ENCODE measurements around the gene CNTN5. TPM values are rescaled to one million over a fixed set of nuclear protein-coding genes. Genes with fewer than 3 reads are reported as not detected.
"Not testable (repeated sequence)": the region's sequence is repeated elsewhere in the genome, so short reads cannot be mapped to it uniquely, and the experiment has no call there.

The CNTN5 gene
- polyA plus RNA-seq, 12 donors = 3.0 to 8.7 (median 5.2) TPM; not detected in 2

- no peak for DNase-seq
Measured at GRCh38 chr11:99271527-99271926, 250.8 kb downstream of the CNTN5 start.

DNA sequence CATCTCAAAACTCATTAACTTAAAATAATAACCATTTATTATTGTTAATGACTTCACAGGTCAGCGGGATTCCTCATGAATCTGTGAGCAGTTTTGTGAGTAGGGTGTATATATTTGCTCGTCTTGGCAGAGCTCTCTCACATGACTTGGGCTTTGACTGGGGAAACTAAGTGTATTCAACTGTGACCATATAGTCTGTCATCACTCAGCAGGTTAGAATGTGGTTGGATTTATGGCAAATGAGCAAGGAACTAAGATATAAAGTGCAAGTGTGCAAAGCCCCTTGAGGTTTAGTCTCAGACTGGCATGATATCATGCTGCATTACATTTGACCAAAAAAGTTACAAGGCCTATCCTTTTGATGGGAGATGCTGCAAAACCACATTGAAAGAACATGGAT, 254.8 kb downstream of the CNTN5 start:
- no peak for DNase-seq

GRCh38 chr11:99277281-99277680, 256.5 kb downstream of the CNTN5 start:
- no peak for DNase-seq

- no peak for DNase-seq
Measured at GRCh38 chr11:99279266-99279665, 258.5 kb downstream of the CNTN5 start.

GRCh38 chr11:99281331-99281730, 260.6 kb downstream of the CNTN5 start:
- no peak for DNase-seq

DNA sequence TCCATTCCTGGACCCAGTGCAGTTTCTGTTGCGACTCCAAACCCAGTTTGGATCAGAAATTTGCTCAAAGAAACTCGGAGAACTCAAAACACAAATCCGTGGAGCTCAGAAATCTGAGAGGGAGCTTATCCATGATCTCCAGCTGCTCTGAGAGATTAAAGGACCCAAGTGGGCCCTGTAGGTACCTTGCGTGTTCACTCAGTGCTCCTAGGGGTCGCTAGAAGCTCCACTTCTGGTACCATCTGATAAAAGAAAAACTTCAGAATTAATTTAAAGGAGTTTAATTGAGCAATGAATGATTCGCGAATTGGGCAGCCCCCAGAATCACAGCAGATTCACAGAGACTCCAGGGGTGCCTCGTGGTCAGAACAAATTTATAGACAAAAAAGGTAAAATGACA, 277.2 kb downstream of the CNTN5 start:
- not testable (repeated sequence) for DNase-seq

DNA sequence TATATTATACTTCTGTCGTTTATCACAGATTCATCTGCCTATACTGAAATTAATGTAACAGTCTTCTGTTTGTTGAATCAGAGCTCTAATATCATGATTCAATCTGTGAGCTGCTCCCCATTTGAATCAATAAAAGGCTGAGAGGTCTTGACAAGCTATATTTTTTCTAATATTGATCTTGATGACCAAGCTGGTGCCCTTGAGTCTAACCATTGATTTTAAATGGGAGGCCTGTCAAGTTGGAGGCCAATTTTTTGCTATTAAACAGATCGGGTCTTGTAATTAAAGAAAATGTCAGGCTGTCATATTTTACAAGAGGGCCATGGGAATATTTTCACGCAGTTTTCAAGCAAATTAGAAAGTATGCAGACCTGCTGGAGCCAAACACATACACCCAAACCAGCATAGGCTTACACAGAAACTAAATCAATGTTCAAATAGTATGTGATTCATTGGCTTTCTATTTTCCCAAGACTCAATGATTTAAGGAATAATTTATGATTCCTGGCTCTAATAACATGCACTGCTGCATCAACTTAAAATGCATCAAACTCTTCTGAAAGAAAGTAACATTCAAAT, 286.9 kb downstream of the CNTN5 start:
- no peak for DNase-seq

- no peak for DNase-seq
Measured at GRCh38 chr11:99311870-99312269, 291.1 kb downstream of the CNTN5 start.

DNA sequence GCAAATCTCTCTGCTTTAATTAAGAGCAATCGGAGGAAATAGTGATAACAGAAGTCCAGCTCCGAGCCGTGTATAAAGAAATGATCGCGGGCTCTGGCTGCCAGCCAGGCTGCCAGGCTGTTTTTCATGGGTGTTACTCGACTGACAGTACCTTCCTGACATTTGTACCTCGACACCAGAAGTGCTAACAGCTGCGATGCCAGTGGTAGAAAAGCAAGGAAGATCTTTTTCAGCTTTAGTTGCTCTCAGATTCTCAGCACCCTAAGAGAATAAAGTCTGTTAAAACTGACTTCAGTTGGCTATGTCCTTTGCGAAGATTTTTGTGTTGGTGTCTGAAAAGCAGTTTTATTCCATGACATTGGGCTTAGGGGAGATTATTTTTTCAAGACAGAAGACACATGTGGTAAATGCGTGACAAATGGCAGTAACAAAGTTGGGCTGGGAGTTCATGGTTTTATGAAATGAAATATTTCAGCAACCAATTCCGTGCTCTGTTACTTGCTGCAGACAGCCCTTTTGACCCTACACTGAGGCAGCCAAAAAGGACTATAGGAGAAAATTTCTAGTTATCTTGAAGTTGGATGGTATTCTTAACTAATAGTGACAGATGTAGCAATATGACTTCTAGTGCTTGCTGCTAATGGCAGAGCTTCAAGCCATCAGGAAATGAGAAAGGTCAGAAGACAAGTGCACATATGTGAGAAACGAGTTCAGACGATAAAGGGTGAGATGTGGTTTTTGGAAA, 296.2 kb downstream of the CNTN5 start:
- no peak for DNase-seq

DNA sequence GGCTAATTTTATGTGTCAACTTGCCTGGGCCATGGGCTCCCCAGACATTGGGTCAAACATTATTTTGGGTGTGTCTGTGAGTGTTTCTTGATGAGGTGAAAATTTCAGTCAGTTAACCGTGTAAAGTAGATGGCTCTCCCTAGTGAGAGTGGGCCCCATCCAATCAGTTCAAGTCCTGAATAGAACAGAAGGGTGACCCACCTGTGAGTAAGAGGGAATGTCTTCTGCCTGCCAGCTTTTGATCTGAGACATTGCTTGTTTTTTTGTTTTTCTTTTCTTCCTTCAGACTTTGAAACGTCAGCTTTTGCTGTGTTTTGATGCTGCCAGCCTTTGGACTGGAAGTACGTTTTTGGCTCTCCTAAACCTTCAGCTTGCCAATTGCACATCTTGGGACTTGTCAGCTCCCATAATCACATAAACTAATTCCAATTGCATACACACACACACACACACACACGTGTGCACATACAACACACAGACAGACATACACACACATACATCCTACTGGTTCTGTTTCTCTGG, 300.1 kb downstream of the CNTN5 start:
- DNase-seq = no peak

GRCh38 chr11:99325847-99326246, 305.1 kb downstream of the CNTN5 start:
- no peak for DNase-seq

DNA sequence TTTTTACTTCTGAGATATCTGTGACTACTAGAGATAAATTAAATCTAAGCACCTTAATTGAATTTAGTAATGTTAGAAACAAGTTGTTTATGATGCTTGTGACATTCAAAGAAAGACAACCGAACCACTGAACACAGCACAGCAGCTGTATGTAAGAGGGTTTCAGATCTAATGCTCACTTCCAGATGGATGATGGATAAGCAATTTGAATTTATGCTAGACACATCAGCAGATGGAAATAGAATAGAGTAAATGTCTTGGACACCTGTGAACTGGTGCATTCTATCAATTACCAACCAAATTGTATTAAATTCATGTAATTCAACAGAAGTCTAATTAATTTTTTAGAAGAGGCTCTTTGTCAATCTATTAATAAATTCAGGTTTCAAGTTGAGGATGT, 306.3 kb downstream of the CNTN5 start:
- no peak for DNase-seq

DNA sequence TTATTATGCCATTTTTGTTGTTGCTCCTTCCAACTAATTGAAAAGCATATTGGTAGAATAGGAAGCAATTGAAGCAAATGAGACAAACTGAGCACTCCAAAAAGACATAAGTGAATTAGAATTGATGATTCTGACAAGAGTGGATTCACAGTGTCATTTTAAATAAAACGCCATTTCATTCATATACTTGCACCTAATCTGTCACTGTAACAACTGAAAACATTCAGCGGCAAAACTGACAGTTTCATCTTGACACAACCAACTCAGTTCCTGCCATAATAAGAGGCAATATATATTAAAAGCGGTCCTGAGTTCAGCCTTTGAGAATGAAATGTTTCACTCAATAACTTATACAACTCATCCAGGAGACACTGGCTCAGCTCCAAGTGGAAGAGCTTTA, 306.8 kb downstream of the CNTN5 start:
- DNase-seq = no peak

GRCh38 chr11:99333621-99334020, 312.9 kb downstream of the CNTN5 start:
- DNase-seq = no peak

DNA sequence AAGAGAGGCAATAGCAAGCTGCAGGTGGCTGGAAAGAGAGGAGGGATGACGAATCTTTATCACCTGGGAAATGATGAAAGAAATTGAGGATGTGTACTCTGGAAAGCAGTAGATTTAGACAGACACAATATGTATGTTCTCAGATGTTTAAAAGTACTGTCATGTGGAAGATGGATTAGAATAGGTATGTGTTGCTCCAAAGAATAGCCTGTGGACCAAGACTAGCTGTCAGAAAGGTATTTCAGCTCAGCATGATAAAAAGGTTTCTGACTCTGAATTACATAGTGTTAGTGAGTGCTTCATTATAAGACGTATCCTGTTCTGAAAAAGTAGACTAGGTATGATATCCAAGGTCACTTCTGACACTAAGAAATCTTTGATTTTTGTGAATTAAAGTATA, 322.4 kb downstream of the CNTN5 start:
- DNase-seq = no peak

DNA sequence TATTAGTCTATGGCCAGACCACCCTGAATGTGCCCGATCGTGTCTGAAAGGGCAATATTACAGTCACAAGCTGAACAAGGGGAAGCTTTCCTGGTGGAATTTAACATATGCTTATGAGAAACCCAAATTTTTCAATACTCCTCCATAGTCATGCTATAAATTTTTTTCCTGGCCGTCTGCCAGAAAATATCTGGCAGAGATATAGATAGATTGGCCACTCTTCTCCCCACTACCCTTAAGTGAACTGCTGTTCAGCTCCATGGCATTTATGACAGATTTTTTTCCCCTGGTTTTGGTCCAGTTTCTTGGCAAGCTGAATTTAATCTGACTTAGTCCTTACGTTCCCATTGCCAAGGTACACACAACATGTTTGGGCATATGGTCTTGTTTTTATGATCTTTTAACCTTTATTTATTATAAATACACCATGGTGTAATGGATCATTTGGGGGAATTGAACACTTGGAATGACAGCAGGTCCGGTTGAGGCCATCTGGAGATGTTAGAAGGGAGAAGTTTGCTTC, 328.5 kb downstream of the CNTN5 start:
- DNase-seq = no peak

DNA sequence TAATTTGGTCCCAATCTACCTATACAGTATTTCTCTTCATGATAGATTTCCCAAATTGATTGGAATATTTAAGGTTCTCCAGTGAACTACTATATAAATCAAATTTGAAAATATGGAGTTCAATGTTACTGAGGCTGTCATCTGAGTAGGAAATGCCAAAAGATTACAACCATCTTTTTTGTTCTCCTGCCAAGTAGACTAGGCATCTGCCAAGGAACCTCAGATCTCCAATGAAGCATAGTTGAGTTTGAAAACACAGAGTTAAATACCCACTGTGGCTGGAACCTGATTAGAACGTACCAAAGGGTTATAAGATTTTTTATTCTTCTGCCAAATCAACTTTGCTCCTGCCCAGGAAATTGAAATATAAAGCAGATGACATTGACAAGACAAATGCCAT, 330.9 kb downstream of the CNTN5 start:
- no peak for DNase-seq

DNA sequence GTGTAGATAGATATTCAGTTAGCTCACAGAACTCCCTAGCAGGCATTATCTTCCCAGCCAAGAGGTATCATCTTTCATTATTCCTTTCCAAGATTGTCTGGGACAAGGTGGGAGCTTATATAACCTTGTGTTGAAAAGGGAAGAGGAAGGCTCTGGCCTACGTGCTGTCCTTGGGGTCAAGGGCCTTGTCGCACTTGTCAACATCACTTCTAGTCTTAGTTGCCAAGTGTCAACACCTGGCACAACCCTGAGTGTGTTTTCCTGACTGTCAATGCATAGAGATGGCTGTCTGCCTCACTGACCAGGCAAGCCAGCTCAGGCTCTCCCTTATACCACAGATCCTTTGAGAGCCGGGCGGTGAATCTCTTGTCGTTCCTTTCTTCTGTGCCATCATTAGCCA, 331.9 kb downstream of the CNTN5 start:
- no peak for DNase-seq

DNA sequence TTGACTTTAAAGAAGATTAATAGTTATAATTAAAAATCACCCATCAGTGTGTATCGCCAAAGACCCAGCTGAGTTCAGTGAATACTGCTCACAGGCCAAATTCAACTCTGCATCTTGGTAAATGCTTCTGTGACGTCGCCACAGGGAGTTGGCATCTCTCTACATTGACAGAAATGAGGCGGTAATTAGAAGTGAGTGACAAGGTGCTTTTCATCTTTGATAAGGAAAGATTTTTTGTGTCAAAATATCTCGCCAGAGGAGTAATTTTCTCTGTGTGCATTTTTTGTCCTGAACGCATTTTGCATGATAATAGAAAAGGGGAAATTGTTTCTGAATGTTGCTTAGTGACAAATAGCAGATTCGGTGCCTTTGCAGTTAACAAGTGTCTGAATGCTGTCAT, 345.8 kb downstream of the CNTN5 start:
- no peak for DNase-seq

DNA sequence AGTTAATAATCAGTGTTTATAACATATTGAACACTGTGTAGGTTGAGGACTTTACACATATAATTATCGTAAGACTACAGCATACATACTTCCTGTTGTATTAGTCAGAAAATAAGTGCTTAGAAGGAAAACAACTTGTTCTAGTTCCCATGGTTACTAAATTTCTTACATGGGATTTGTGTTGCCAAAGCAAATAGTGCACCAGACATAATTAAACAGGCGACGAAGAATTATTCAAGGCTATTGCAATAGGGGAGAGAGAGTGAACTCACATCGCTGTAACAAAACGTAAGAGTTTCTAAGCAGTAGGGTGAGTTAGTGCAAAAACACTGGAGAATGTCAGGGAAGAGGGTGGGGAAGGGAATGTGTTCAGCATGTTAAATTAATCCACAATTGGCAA, 347.8 kb downstream of the CNTN5 start:
- DNase-seq = no peak

DNA sequence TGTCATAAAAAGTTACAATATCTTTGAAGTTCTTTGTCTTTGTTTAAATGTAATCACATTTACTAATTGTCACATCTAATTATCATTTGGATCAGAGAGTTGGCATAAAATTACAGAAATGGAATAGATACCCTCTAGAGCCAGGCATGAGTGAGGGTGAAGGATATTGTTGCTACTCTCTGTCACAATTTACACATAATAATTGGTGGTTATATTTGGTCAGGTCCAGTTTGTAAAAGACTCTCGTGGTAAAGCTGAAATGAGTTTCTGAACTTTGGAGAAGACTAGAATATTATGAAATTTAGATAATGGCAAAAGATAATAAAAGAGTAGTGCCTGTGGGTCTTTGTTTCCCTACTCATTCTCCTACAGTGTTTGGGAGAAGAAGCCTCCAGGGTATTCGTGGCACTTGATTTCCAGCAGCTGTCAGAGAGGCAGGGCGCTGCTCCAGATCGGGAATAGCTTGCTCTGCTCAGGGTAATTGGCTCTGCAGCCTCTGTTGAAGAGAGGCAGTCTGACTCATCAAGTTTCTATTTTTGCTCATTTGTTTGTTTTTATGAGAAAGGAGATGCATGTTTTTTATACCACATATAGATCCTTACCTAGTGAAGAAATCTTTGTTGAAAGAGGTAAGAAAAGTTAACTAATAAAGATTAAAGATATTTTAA, 349.9 kb downstream of the CNTN5 start:
- DNase-seq = peak; percentile 38

DNA sequence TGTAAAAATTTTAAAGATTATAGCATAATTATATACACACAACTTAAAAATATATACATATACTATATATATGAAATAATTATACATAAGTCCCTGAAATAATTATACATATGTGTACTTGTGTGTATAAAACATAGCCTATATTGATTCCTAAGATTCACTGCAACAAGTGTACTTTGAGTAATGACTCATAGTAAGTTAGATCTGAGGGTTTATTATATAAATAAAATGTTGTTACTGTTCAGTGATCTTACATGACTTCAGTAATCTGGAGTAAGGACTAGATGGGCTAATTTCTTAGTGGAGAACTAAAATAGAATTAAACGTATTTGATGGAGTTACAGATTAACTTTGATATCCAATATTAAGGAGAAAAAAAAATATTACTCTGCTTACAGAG, 350.5 kb downstream of the CNTN5 start:
- no peak for DNase-seq

GRCh38 chr11:99376463-99376862, 355.7 kb downstream of the CNTN5 start:
- no peak for DNase-seq
